Measurements from ENCODE around the gene FADS1.

The FADS1 gene

GRCh38 chr11:61778357-61778886 is 38.4 kb downstream of the FADS1 start:
- DNase-seq (ENCODE audit: low spot score): no peak

GRCh38 chr11:61777234-61778090 is 39.3 kb downstream of the FADS1 start:
- no peak for DNase-seq (ENCODE audit: low spot score)

GRCh38 chr11:61776561-61777075 is 40.2 kb downstream of the FADS1 start:
- peak; percentile 76 for DNase-seq (ENCODE audit: low spot score)

GRCh38 chr11:61775606-61776554 is 40.9 kb downstream of the FADS1 start:
- DNase-seq (ENCODE audit: low spot score): no peak

GRCh38 chr11:61775106-61775505 is 41.7 kb downstream of the FADS1 start:
- no peak for DNase-seq (ENCODE audit: low spot score)

GRCh38 chr11:61774411-61774810 is 42.4 kb downstream of the FADS1 start:
- DNase-seq (ENCODE audit: low spot score): no peak

GRCh38 chr11:61773809-61774208 is 43.0 kb downstream of the FADS1 start:
- no peak for DNase-seq (ENCODE audit: low spot score)

- peak; percentile 96 for DNase-seq (ENCODE audit: low spot score)
These were observed 43.4 kb downstream of the FADS1 start for GRCh38 chr11:61773356-61773755.

- DNase-seq (ENCODE audit: low spot score): peak; percentile 45
These were observed 44.8 kb downstream of the FADS1 start for GRCh38 chr11:61771985-61772455.

GRCh38 chr11:61771195-61771894 is 45.5 kb downstream of the FADS1 start:
- DNase-seq (ENCODE audit: low spot score): no peak

GRCh38 chr11:61769946-61770683 is 46.7 kb downstream of the FADS1 start:
- DNase-seq (ENCODE audit: low spot score): no peak

- no peak for DNase-seq (ENCODE audit: low spot score)
These were observed 47.5 kb downstream of the FADS1 start for GRCh38 chr11:61769169-61769920.

GRCh38 chr11:61768376-61769076 is 48.3 kb downstream of the FADS1 start:
- no peak for DNase-seq (ENCODE audit: low spot score)

GRCh38 chr11:61766353-61766841 is 50.4 kb downstream of the FADS1 start:
- no peak for DNase-seq (ENCODE audit: low spot score)

GRCh38 chr11:61765550-61766253 is 51.1 kb downstream of the FADS1 start:
- no peak for DNase-seq (ENCODE audit: low spot score)

GRCh38 chr11:61764606-61765260 is 52.1 kb downstream of the FADS1 start:
- no peak for DNase-seq (ENCODE audit: low spot score)

GRCh38 chr11:61763930-61764605 is 52.7 kb downstream of the FADS1 start:
- DNase-seq (ENCODE audit: low spot score): no peak

All from SK-N-DZ (cell line).